Mesendoderm (in vitro differentiated cells): ENCODE results near the gene CSK.
"Not testable (repeated sequence)": the region's sequence is repeated elsewhere in the genome, so short reads cannot be mapped to it uniquely, and the experiment has no call there.

Experiments
- DNase-seq: peaks from one replicate; pipeline ENCODE4 v3.0.0; 2013
- H2AK5ac ChIP-seq: 2 replicates; pipeline ENCODE4 v1.6.1; 2013; ENCODE audit warnings: low read length, inconsistent platforms
- H2BK120ac ChIP-seq: 2 replicates; pipeline ENCODE4 v1.6.1; 2013; ENCODE audit warnings: low read depth, mild to moderate bottlenecking, low read length, moderate library complexity, mixed read lengths
- H2BK15ac ChIP-seq: replicated peaks from 2 replicates; pipeline ENCODE4 v1.6.1; 2013; ENCODE audit warnings: low read depth, mild to moderate bottlenecking, moderate library complexity
- H2BK5ac ChIP-seq: 2 replicates; pipeline ENCODE4 v1.6.1; 2013; ENCODE audit warnings: low read length, inconsistent platforms
- H3K18ac ChIP-seq: 2 replicates; pipeline ENCODE4 v1.6.1; 2013; ENCODE audit warnings: mild to moderate bottlenecking, low read length, mixed read lengths
- H3K23ac ChIP-seq: one replicate; pipeline ENCODE4 v1.6.1; 2013; ENCODE audit warnings: low read length
- H3K27ac ChIP-seq: 2 replicates; pipeline ENCODE4 v1.5.1; 2013; ENCODE audit warnings: low read depth, mild to moderate bottlenecking, inconsistent platforms, low read length, moderate library complexity
- H3K27me3 ChIP-seq: 2 replicates; pipeline ENCODE4 v1.6.1; 2013; ENCODE audit warnings: low read length, control low read depth, mild to moderate bottlenecking, inconsistent platforms; ENCODE audit not compliant: insufficient read depth, poor library complexity
- H3K36me3 ChIP-seq: 2 replicates; pipeline ENCODE4 v1.6.1; 2013; ENCODE audit warnings: low read length, inconsistent platforms; ENCODE audit not compliant: control insufficient read depth, insufficient read depth
- H3K4ac ChIP-seq: one replicate; pipeline ENCODE4 v1.6.1; 2013; ENCODE audit warnings: low read depth, mild to moderate bottlenecking, low read length, moderate library complexity
- H3K4me1 ChIP-seq: 2 replicates; pipeline ENCODE4 v1.6.1; 2013; ENCODE audit warnings: low read depth, low read length, inconsistent platforms; ENCODE audit not compliant: control insufficient read depth
- H3K4me2 ChIP-seq: 2 replicates; pipeline ENCODE4 v1.6.1; 2013; ENCODE audit warnings: low read length
- H3K4me3 ChIP-seq: 2 replicates; pipeline ENCODE4 v1.5.1; 2013; ENCODE audit warnings: mild to moderate bottlenecking, low read length
- H3K56ac ChIP-seq: one replicate; pipeline ENCODE4 v1.6.1; 2013; ENCODE audit warnings: low read length
- H3K79me1 ChIP-seq: 2 replicates; pipeline ENCODE4 v1.6.1; 2013; ENCODE audit warnings: low read length, inconsistent platforms
- H3K79me2 ChIP-seq: 2 replicates; pipeline ENCODE4 v1.6.1; 2013; ENCODE audit warnings: mild to moderate bottlenecking, low read length; ENCODE audit not compliant: control insufficient read depth, insufficient read depth
- H3K9ac ChIP-seq: 2 replicates; pipeline ENCODE4 v1.6.1; 2013; ENCODE audit warnings: low read length, inconsistent platforms
- H4K5ac ChIP-seq: one replicate; pipeline ENCODE4 v1.6.1; 2013; ENCODE audit warnings: low read length
- H4K8ac ChIP-seq: one replicate; pipeline ENCODE4 v1.6.1; 2013; ENCODE audit warnings: low read depth, mild to moderate bottlenecking, control low read depth, low read length, moderate library complexity
- WGBS: extraction: QIAGEN DNeasy Blood & Tissue Kit; methylation state at CpG from one replicate; pipeline ENCODE4 v1.1.7; 2013; ENCODE audit warnings: low lambda C conversion rate, missing lambda C conversion rate; ENCODE audit not compliant: insufficient coverage; ENCODE audit errors: extremely low coverage; 5-methylcytosine and 5-hydroxymethylcytosine counted together

CSK gene

GRCh38 chr15:74783072-74783807 is 1.4 kb downstream of the CSK start:
- H3K18ac ChIP-seq = no peak overlapping the region
- no peak overlapping the region for H2BK5ac ChIP-seq
- H3K23ac ChIP-seq = peak overlapping the region; percentile 89
- H4K5ac ChIP-seq = no peak overlapping the region
- WGBS = no CpG with 5 or more reads among the region's 13 CpGs
- peaks cover 33% of the 10 kb centered on the region for H3K79me1 ChIP-seq
- H3K4me2 ChIP-seq = peak overlapping the region; percentile 98
- no peak for DNase-seq
- H3K27ac ChIP-seq = no peak overlapping the region
- H3K4ac ChIP-seq = no peak overlapping the region
- H3K56ac ChIP-seq = peak overlapping the region; percentile 95
- no peak overlapping the region for H4K8ac ChIP-seq
- H3K9ac ChIP-seq = peak overlapping the region; percentile 75
- peak overlapping the region; percentile 89 for H3K4me3 ChIP-seq
- H3K27me3 ChIP-seq = no peaks in the 10 kb centered on the region
- peaks cover 29% of the 10 kb centered on the region for H3K79me2 ChIP-seq
- H3K36me3 ChIP-seq = no peaks in the 10 kb centered on the region
- H2AK5ac ChIP-seq = peak overlapping the region; percentile 82
- no peak overlapping the region for H2BK120ac ChIP-seq
- no peak overlapping the region for H2BK15ac ChIP-seq
- peaks cover 10% of the 10 kb centered on the region for H3K4me1 ChIP-seq

- Histone ChIP-seq H4K5ac (no peak overlapping the region), H2BK5ac (no peak overlapping the region), H3K18ac (no peak overlapping the region), H3K4me1 (peaks cover 12% of the 10 kb centered on the region), H3K4me2 (peak overlapping the region; percentile 98), H3K56ac (peak overlapping the region; percentile 95), H3K79me2 (peaks cover 29% of the 10 kb centered on the region), H3K79me1 (peaks cover 37% of the 10 kb centered on the region), H2BK120ac (no peak overlapping the region), H4K8ac (no peak overlapping the region), H3K27me3 (no peaks in the 10 kb centered on the region), H3K23ac (peak overlapping the region; percentile 89), H2AK5ac (peak overlapping the region; percentile 82), H3K36me3 (no peaks in the 10 kb centered on the region), H2BK15ac (no peak overlapping the region), H3K9ac (peak overlapping the region; percentile 75), H3K4me3 (no peak overlapping the region), H3K27ac (no peak overlapping the region), H3K4ac (no peak overlapping the region)
- no peak for DNase-seq
- WGBS = no CpG with 5 or more reads among the region's 3 CpGs
These were observed 1.9 kb downstream of the CSK start for GRCh38 chr15:74783808-74784175.

- Histone ChIP-seq H3K36me3 (no peaks in the 10 kb centered on the region), H4K5ac (no peak overlapping the region), H3K4me2 (no peak overlapping the region), H2BK15ac (no peak overlapping the region), H4K8ac (no peak overlapping the region), H3K4me1 (peaks cover 12% of the 10 kb centered on the region), H3K27me3 (no peaks in the 10 kb centered on the region), H2AK5ac (no peak overlapping the region), H3K23ac (no peak overlapping the region), H3K79me1 (peaks cover 41% of the 10 kb centered on the region), H3K56ac (no peak overlapping the region), H3K79me2 (peaks cover 31% of the 10 kb centered on the region), H3K27ac (no peak overlapping the region), H3K4ac (no peak overlapping the region), H2BK120ac (no peak overlapping the region), H3K9ac (no peak overlapping the region), H3K18ac (no peak overlapping the region), H2BK5ac (no peak overlapping the region), H3K4me3 (no peak overlapping the region)
- DNase-seq = no peak
- WGBS = no CpG with 5 or more reads among the region's 8 CpGs
These were observed 2.7 kb downstream of the CSK start for GRCh38 chr15:74784426-74785193.

GRCh38 chr15:74785194-74786032 is 3.5 kb downstream of the CSK start:
- Histone ChIP-seq H3K4me2 (no peak overlapping the region), H3K4me1 (peaks cover 12% of the 10 kb centered on the region), H3K4ac (no peak overlapping the region), H3K79me2 (peaks cover 32% of the 10 kb centered on the region), H4K8ac (no peak overlapping the region), H3K79me1 (peaks cover 48% of the 10 kb centered on the region), H2BK15ac (no peak overlapping the region), H4K5ac (no peak overlapping the region), H3K4me3 (no peak overlapping the region), H3K27me3 (no peaks in the 10 kb centered on the region), H2BK120ac (no peak overlapping the region), H3K9ac (no peak overlapping the region), H3K56ac (no peak overlapping the region), H3K27ac (no peak overlapping the region), H3K23ac (no peak overlapping the region), H3K36me3 (no peaks in the 10 kb centered on the region), H3K18ac (no peak overlapping the region), H2AK5ac (no peak overlapping the region), H2BK5ac (no peak overlapping the region)
- DNase-seq = no peak
- no CpG with 5 or more reads among the region's 13 CpGs for WGBS

- not testable (repeated sequence) for H3K56ac ChIP-seq, H2BK15ac ChIP-seq, H2AK5ac ChIP-seq, H3K4ac ChIP-seq, H4K5ac ChIP-seq, H2BK5ac ChIP-seq, H3K9ac ChIP-seq, H4K8ac ChIP-seq, H2BK120ac ChIP-seq, DNase-seq, H3K23ac ChIP-seq, H3K18ac ChIP-seq, H3K4me2 ChIP-seq, H3K27ac ChIP-seq, H3K4me3 ChIP-seq, H3K36me3 ChIP-seq, H3K27me3 ChIP-seq
- Histone ChIP-seq H3K79me2 (peaks cover 32% of the 10 kb centered on the region), H3K4me1 (peaks cover 12% of the 10 kb centered on the region), H3K79me1 (peaks cover 50% of the 10 kb centered on the region)
- WGBS = no CpG with 5 or more reads among the region's 12 CpGs
These were observed 4.2 kb downstream of the CSK start for GRCh38 chr15:74786081-74786480.
